NCI-H2171 (cell line): ENCODE results near the gene EEFSEC.

Source experiments
- DNase-seq: peaks from one replicate; lab custom pipeline; 2025; lab: John Stamatoyannopoulos, UW

The EEFSEC gene

DNA sequence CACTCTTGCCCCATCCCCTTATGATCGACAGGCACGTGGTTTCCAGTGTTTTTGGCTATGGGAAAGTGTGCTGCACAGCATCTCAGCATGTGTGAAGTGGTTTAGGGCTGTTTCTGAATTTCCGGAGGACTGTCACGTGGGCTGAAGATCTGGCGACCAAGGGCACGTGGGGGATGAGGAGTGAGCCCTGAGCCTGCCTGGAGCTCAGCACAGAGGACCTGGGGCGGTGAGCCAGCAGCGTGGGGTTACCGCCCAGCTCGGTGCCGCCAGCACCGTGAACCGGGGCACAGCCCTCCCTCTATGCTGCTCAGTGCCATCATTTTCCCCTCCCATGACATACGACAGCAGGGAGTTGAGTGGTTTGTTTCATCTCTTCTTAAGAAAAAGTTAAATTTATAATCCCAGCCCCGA, 163.2 kb downstream of the EEFSEC start:
- no peak for DNase-seq

DNA sequence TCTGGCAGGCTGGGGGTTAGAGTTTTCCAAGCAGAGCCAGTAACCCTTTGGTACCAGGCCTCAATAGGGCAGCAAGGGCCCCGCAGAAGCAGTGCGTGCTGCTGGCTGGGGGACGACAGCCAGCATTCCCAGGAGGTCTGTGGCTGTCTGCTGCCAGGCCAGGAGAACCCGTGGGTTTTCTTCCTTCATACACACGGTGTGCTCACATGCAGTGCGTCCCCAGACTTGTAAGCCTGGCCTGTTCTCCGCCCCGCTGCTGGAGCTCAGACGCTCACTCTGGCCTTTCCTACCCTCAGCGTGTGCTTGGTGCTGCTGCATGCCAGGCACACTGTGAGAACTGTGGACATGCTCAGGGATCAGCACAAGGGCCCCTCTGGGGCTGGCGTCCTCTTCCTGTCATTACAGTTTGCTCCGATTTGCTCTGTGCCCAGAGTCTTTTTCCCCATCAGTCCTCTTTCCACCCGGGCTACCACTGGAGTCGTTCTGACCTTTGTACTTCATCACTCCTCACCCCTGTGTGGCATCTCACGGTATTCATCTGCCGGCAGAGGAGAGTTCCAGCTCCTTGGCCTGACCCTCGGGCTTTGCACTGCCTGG, 163.9 kb downstream of the EEFSEC start:
- no peak for DNase-seq

DNA sequence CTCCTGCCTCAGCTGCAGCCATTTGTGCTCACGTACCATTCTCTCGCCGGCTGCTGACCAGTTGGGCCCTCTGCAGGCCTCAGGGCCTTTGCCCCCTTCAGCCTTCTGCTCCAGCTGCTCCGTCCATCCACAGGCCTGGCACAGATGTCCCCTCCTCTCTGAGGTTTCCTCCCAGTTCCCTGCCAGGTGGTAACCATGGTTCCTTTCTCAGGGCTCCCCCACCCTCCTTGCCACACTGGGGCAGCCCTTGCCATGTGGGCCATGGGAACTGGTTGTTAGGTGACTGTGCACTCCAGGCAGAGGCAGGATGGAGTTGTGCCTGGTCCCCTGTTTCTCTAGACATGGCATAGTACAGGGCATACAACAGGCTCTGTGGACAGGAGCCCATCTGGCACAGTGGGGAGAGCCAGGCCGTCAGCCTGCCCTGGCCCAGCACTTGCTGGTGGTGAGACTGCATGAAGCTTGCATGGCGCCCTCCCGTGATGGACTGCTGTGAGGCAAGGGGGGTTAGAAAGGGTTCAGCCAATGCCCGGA, 164.5 kb downstream of the EEFSEC start:
- DNase-seq: no peak

DNA sequence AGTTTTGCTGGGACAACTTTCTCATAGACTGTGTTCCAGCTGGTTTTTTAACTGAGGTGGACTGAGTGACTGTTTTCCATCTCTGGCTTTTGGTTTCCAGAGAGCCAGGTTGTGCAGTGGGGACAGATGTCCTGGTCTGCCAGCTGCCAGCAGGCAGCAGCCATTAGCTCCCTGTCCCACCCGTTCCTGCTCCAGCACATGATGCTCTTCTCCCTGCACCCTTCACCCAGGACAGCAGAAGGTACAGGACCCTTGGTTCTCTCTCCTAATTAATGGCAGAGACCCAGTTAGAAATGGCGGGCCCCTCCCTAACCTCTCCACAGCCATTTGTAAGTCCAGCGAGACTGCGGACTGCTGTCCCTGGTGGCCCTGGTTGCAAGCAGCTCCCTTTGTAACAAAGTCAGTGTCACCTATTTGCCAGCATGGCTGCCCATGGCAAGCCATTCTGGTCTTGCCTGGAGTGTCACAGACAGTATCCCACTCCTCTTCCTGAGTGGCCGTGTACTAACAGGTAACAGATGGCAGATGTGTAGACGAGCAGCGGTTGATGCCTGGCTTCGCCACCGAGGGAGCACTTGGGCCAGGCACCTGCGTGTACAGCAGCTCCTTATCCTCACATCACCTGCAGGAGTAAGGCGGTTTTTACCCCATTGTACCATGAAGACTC, 165.1 kb downstream of the EEFSEC start:
- DNase-seq: peak; percentile 37

DNA sequence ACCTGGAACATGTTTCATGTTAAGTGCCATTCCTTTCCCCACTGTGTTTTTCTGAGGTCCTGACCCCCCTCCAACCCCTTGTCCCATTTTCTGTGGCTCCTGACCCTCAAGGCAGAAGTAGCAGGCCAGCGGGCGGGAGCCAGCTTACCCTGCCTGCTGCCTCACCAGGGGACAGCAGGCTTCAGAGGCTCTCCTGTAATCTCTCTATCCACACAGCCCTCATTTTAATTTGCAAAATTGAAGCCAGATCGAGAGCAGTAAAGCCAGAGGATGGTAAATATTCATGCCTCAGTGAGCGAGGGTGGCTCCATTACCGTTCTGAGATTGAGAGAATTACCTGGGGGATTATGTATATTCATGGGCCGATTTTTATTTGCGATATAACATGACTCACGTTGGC, 165.8 kb downstream of the EEFSEC start:
- no peak for DNase-seq

DNA sequence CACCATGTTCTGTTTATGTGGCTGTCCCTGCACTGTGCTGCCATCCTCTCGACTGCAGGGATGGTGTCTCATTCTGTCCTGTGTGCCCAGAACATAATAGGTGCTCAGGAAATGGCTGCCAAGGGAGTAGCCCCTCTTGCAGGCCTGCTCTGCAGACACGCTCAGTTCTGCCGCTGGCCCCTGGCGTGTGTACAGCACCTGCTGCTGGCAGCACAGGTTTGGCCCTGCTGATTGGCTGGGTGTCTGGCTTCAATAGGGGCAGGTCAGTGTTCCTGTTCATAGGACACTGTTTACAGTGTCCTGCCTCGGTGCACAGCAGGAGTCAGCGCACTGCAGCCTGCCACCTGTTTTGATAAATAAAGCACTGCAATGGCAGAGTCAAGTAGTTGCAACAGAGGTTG, 166.5 kb downstream of the EEFSEC start:
- no peak for DNase-seq

DNA sequence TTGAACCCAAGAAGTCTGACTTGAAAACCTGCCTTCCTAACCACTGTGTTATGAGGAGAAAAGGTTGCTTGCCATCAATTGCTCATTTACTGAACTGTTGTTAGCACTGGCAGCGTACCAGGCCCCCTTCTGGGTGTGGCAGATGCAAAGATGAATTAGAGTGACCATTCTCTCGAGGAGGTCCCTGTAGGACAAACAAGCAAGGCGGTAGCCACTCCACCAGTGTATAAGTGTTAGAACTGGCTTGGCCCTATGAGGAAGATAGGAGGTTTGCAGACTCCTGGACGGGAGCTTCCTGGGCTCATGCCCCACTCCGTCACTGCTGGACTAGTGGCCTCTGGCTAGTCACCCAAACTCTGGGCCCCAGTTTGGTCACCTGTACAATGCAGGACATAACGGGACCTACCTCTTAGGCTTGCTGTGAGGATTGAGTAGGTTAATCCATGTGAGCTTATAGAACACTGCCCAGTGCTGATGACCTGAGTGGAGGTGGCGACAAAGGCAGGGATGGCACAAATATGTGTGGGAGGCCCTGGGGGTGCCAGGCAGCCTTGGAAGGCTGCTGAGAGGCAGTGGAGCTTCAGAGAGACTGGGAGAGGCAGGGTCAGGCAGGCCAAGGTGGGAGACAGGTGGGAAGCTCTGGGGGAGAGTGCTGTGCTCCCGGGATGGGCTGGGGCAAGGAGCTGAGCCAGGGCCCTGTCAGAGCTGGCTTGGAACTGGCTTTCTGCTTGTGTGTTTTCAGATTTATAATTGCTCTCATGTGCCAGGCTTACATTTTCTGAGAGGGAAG, 167.5 kb downstream of the EEFSEC start:
- DNase-seq: no peak

DNA sequence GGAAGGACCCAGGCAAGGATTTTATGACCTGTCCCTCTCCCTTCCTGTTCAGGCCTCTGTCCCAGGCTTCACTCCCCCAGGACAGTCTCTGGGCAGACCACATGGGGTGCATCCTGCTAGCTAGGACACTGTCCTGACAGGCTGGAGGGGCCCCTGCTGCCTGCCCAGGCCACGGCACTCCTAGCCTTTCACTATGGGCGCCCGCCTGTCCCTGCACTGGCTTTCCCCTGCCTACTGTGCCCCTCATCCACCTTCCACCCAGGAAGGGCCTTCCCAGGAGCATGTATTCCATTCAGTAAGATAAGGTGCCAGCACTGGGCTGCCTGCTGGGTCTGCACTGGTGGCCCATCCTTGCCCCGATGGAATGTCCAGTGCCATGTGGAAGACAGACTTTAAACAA, 168.1 kb downstream of the EEFSEC start:
- DNase-seq: no peak

DNA sequence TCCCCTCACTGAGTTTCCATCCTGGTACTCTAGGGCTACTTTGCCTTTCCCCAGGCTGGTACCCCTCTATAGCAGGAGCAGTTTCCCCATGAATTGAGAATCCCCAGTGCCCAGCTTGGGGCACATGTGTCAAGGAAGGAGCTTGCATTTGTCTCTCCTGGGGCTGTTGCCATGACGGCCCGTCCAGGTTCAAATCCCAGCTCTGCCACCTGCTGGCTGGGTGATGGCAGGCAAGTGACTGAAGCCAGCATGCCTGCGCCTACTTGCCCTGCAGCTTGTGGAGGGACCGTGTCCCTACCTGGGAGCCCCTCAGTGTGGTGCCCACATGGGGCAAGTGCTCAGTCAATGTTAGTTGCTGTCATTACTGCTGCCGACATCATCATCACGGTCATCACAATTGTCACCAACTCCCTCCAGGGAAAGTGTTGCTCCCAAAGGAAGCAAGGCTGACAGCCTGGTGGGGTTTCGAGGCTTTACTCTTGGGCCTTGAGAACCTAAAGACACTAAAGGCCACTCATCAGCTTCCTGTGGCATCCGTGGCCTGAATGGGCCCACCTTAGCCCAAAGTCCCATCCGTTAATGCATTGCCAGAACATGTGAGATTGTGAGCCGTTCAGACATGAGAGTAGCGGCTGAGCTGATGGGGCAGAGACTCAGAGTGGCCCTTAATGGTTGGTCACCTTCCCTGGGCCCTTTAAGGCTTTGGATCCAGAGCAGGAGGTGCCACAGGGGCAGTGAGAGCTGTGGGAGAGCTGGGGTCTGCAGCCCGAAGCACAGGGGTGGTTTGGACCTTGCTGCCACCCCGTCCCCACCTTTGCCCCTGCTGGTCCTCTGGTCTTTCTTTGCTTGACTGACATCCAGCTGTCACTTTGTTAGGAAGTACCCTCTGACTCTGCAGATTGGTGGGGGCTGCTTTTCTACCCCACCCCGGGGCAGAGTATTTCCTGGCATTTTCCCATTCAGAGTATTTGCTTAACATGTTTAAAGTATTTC, 169.0 kb downstream of the EEFSEC start:
- no peak for DNase-seq

DNA sequence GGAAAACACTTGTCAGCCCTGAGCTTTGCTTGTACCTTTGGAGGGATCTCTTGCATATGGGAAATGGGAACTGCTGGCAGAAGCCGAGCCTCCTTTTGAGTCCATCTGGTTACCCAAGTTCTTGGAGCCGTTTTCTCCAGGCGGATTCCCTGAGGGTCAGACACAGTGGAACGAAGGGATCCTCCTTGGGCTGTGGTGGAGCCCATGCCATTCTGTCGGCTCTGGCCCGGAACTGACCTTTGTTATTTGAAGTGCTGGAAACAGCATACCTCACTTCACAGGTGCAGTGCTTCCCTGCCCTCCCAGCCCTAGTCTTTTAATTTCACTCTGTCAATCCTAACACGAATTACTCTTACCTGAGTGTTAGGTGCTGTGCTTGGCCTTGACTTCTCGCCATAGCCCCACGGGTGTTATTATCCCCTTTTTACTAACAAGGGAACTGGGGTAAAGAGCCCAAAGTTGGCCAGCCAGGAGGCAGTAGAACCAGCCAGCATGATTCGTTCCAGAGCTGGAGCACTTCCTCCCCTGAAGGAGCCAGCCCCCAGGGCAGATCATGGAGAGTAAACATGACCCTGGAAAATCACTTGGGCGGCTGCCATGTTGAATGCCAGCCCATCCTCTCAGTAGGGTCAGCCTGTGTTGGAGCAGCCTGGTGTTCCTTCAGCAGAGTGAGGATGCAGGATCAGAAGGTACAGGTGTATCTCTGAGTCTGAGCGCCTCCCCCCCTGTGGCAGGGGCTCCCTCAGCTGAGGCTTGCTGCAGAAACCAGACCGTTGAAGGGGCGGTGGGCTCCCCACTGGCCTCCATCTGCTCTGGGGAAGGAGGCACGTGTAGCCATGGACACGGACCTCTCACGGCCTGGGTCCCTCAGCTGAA, 170.2 kb downstream of the EEFSEC start:
- no peak for DNase-seq

DNA sequence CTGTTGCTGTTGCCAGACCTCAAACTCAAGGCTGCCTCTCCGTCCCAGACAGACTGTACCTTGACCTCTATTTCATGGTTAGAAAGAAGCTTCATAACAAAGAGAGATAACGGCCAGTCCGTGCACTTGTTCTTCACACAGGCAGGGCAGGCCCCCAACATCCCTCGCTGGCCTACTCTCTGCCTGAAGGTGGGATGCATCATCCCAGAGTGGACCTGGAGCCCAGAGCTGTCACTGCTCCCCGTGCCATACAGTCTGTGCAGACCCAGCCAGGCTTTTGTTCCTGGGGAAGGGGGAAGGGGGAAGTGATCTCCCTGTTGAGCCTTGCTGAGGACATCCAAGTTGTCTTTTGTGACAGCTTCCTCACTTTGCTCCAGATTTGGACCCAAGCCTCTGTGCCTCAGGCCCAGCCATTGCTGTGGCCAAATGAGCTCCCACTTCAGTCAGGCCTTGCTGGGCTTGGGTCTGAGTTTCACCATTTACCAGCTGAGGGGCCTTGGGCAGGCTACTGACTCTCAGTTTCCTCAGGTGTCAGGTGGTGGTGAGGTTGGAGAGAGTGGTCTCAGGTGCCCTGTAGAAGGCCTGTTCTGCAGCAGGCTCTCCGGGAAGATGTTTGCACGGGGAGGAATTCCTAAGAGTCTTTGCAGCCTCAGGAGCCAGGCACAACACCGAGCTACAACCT, 171.8 kb downstream of the EEFSEC start:
- DNase-seq: no peak

DNA sequence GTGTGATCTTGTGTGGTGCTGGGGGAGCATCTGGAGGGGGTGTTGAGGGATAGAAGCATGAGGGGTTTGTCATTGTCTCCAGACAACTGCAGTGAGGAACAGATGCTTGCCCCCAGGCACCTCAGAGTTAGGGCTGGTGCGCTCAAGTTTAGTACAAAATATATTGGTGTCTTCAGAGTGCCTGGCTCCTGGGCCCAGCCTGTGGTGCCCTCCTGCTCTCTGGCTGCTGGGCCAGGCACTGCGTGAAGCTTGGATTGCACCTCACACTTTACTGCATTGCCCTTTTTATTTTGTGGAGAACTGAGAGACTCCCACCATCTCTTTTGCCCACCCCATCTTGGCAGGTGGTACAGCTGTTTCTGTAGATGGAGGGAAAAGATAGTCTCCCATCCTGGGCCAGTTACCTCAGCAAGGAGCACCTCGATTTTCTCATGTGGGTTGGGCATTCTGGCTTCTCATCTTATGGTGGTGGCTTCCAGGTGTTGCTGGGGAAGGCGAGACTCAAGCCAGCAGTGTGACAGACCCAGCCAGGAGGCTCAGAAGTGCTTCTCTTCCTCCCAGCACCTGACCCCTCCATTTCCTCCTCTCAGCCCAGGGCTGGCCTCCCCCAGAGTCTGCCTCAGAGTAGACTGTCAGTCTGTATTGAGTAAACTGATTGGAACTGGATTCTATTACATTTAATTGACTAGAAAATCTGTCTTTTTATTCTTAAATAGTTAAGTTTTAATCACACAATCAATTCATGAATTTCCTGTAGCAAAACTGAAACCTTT, 173.0 kb downstream of the EEFSEC start:
- no peak for DNase-seq

DNA sequence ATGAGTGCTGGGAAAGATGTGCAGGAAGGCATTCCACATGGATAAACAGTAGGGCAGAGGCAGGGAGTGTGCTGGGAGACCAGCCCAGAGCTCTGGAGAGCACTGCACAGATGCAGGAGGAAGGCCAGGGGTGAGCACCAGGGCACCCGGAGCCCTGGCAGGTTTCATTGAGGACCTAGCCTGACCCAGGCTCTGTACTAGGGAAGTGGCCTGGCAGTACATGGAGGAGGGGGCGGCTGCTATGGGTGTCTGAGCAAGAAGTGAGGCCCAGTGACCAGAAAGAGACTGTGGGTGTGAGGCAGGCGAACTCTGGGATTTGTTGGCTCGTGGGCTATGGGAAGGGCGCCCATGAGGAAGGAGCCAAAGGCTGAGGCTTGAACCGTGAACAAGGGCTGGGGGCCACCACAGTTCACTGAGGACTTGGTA, 174.3 kb downstream of the EEFSEC start:
- DNase-seq: no peak

DNA sequence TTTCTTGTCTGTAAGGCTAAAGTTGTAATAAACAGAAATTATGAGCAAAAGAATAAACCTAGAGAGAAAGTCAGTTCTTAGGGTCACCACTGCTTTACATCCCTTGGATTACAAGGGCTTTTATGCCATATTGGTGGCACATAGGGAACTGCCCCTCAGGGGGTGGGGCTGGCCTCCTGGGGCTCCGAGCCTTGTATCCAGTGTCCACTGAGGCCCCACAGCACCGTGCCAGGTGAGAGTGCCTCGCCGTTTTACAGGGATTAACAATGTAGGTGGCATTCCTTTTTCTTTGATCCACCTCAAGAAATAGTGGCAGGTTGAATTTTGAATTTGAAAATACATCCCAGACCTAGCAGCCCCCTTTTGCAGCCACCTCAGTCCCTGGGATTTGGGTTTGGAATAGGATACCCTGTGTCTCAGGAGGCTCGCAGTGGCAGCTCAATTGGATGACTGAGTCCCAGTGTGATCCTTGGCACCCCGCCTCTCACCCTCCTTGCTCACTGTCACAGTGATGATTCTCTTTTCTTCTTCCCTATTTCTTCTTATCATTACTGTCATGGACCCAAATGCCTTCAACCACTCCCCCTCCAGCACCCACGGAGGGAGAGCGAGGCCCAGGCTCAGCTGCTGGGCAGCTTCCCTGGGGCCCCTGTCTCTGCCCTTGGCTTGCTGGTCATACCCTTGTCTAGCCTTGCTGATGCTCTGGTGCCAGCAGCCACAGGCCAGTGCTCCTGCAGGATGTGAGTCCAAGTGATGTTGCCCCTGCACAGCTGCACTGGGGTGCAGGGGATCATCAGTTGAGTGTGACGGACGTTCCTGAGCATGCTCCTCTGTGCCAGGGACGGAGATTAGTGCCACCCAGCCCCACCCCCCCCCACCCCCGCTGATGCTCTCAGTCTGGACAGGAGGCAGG, 175.5 kb downstream of the EEFSEC start:
- DNase-seq: no peak

DNA sequence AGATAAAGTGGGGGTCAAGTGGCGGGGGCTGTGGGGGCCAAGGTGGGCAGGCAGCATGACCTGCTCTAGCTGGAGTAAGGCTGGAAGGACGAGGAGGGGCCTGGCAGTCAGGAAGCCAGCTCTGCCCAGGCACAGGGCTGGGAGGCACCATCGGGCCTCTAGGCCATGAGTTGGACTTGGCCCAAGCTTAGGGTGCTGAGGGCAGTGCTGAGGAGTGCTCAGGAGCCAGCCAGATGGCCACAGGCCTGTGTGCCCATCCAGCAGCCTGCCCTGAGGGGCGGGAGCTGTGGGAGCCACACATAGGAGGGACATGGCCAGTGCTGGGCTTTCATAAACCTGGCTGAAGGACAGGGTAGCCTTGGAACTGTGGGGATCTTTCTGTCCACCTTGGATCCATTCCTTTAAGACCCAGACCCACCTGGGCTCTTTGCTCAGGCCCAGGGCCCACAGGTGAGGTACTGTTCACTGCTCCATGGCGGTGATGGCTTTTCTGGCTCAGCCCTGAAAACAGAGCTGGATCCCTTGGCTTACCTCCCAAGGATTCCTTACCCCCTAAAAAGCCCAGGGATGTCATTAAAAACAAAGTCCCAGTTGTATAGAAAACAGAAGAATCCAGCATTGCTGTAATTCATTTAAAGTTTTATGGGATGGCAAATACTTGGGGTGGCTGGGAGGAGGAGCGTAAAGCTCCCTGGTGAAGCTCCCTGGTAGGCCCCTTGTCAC, 176.4 kb downstream of the EEFSEC start:
- DNase-seq: no peak

DNA sequence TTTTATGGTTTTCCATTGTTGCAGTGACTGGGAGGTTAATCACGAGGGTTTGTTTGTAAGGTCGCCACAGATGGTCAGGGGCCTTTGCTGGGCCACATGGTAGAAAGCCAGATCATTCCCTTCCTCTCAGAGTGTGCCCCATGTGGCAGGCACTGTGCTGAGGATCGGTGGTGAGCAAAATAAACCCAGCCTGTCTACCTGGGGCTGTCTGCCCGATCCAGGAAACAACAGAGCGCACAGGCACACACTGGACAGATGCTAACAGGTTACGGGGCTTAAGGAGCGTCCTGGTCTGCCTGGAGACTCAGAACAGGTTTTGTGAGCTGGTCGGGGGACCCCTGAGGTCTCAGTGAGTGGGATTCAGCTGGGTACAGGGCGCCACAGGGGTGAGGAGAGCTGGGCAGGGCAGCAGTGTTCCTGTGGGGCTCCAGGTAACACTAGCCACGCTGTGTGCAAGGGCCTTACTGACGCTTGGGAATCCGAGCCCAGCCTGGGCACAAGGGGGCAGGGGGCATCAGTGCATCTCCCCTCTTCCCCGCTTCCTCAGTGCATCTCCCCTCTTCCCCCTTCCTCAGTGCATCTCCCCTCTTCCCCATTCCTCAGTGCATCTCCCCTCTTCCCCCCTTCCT, 177.0 kb downstream of the EEFSEC start:
- DNase-seq: no peak

DNA sequence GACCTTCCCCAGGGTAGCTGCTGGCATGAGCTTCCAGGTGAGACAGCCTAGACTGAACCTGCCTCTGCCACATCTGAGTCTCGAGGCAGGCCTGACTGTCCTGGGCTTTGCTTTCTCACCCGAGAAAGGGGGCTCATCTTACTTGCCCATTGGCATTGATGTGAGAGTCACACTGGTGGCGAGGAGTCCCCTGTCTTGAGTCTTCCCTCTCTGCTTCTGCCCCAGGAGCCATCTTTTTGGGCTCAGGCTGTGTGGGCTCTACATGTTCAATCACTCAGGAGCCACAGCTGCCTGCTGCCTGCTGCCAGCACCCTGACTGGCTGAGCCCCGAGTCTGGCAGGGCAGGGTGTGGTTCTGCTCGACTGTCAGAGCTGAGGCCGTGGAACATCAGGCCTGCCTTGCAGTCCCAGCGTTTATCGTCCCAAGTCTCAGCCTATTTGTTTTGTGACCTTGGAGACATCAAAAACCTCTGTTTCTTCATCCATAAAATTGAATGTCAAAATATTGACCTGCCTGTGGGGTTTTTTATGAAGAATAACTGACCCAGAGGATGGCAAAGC, 180.9 kb downstream of the EEFSEC start:
- no peak for DNase-seq
